Colonic mucosa (tissue), 4 donors: ENCODE data around the gene ZNRF2. TPM values are rescaled to one million over a fixed set of nuclear protein-coding genes. Genes with fewer than 3 reads are reported as not detected.

Experiments used
- DNase-seq: peaks from one replicate; pipeline ENCODE4 v3.0.0-alpha.2; 2020
- H3K27ac ChIP-seq: fragments of 200-600 bp; one replicate; pipeline ENCODE4 v1.8.0; 2021
- H3K27me3 ChIP-seq: fragments of 200-600 bp; one replicate; pipeline ENCODE4 v1.8.0; 2021
- H3K36me3 ChIP-seq: fragments of 200-600 bp; one replicate; pipeline ENCODE4 v1.8.0; 2021
- H3K4me1 ChIP-seq: fragments of 200-600 bp; one replicate; pipeline ENCODE4 v1.8.0; 2021; ENCODE audit warnings: mild to moderate bottlenecking
- H3K4me3 ChIP-seq: fragments of 200-600 bp; one replicate; pipeline ENCODE4 v1.8.0; 2021
- H3K9ac ChIP-seq, 2 donors: one replicate each; pipeline ENCODE4 v1.7.0; 2013; ENCODE audit warnings: control low read depth in 2 of 2, low read depth in 2 of 2, low read length in 2 of 2
- H3K9me3 ChIP-seq: fragments of 200-600 bp; one replicate; pipeline ENCODE4 v1.8.0; 2021
- CTCF ChIP-seq: fragments of 200-600 bp; IDR thresholded peaks from one replicate; pipeline ENCODE4 v1.8.0; 2022; ENCODE audit warnings: antibody characterized with exemption, mild to moderate bottlenecking
- intact Hi-C: fragments of 100-400 bp; cut with DNase I; formaldehyde crosslinking; loops from one replicate; pipeline ENCODE4 v1.14.1; 2022
- total RNA-seq, 2 donors: library from RNA; stranded (reverse); fragmentation: NEBNext Ultra II Directional in 1 of 2; extraction: Animal tissue kit (Norgen Biotek cat#: 25700) in 1 of 2; gene quantifications; one replicate each; pipeline ENCODE4 v1.2.1, GENCODE V29; 2021
- donor health status: healthy.
- donor health status: DM: no; HTN: no; CAD: no.
- donor health status: DM: no; HTN: no; CAD: no.

Gene ZNRF2
- total RNA-seq, 2 donors from 2014 or later = 42.4 to 45.9 TPM

- Histone ChIP-seq H3K27me3 (no peaks in the 10 kb centered on the region), H3K36me3 (no peaks in the 10 kb centered on the region), H3K27ac (no peak overlapping the region), H3K4me3 (no peak overlapping the region), H3K4me1 (peaks cover 14% of the 10 kb centered on the region), H3K9ac (no peak overlapping the region), H3K9me3 (no peaks in the 10 kb centered on the region)
- no peak for TF ChIP-seq CTCF
- intact Hi-C loops = no loop called here
- DNase-seq = no peak
Measured at GRCh38 chr7:30249986-30250774, 34.2 kb upstream of the ZNRF2 start.

DNA sequence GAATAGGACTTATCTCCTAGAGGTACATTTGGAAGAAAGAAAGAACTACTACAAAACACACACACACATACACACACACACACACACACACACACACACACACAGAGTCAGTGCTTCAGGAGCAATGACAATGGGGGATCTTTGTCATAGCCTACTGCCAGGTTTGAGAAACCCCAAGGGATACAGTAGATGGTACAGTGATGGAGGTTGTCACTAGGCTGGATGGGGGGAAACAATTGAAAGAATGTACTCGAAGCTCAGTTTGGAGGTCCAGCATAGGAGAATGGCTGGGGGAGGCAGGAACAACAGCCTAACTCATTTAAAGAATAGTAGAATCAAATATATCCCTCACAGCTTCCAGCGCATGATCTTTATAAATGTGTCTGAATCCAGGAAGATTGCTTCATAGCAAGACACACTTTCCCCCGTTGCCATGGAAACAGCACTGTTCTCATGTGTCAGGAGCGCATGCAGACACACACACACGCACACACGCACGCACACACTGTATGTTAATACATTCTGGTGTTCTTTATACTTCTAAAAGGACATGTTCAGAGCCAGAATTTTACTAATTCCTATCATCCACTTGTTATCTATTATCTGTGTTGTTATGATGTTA is 32.6 kb upstream of the ZNRF2 start:
- DNase-seq = no peak
- intact Hi-C loops = no loop called here
- H3K36me3 ChIP-seq = no peaks in the 10 kb centered on the region
- H3K27me3 ChIP-seq = no peaks in the 10 kb centered on the region
- no peaks in the 10 kb centered on the region for H3K9me3 ChIP-seq
- H3K4me1 ChIP-seq = peaks cover 14% of the 10 kb centered on the region
- no peak overlapping the region for H3K9ac ChIP-seq
- no peak for TF ChIP-seq CTCF
- H3K27ac ChIP-seq = no peak overlapping the region
- H3K4me3 ChIP-seq = no peak overlapping the region

DNA sequence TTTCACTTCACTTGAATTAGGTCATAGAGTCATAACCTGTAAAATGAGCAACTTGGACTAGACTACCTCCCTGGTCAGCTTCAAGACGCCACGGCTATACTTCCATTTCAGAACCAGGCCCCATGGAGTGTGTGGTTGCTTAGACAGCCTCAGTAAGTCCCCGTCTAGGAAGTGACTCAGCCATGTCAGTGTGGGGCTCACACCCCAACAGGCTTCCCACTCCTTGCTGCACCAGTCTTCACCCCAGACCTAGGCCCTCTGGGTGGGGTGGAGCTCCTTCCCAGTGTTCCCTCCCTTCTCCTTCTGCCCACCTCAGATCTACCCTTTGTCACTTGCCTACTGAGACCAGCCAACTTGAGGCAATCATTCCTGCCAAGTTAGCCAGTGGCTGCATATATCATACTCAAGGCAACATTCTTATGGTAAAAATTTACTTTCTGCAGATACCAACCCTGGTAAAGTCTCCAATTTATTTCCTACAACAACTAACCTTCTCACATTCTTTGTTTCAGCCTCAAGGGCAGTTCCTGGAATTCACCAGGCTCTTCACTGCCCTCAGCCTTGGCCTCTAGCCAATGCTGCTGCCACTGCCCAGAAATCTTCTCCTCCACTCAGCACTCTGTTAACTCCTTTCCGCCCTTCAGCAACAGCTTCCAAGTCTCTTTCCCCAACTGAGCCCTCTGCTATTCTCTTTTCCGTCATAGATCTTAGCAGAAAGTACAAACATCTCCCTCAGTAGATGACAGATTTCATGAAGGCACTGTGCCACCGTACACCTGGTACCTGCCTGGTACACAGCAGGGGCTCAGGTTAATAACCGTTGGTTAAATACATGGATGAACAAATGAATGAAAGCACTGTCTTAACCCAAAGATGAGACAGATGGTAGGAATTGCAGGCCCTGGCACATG is 31.3 kb upstream of the ZNRF2 start:
- TF ChIP-seq CTCF = no peak

DNA sequence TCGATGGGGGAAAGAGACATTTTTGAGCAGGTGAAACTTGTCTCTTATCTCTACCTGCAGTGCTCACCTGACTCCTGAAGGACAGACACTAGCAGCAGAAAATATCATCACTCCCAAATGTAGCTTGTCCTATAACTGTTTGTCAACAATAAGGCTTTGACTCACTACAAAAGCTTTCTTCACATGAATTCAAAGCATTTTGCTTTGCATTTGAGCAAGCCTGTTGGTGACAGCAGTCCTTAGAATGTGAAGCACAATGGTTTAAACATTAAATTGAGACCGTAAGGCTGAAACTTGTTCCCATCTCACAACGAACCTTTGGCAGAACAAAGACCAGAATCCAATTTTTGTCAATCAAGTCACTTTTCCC is 30.6 kb upstream of the ZNRF2 start:
- Histone ChIP-seq H3K4me3 (no peak overlapping the region), H3K27me3 (no peaks in the 10 kb centered on the region), H3K9ac (no peak overlapping the region), H3K27ac (peak overlapping the region; percentile 62), H3K36me3 (no peaks in the 10 kb centered on the region), H3K9me3 (no peaks in the 10 kb centered on the region), H3K4me1 (peaks cover 14% of the 10 kb centered on the region)
- intact Hi-C loops = no loop called here
- no peak for DNase-seq
- no peak for TF ChIP-seq CTCF

More for the DNA sequence above, 31.3 kb upstream of the ZNRF2 start:
- DNase-seq = peak; percentile 71
- Histone ChIP-seq H3K4me3 (no peak overlapping the region), H3K4me1 (peaks cover 14% of the 10 kb centered on the region), H3K9ac (no peak overlapping the region), H3K27me3 (no peaks in the 10 kb centered on the region), H3K36me3 (no peaks in the 10 kb centered on the region), H3K27ac (peak overlapping the region; percentile 48), H3K9me3 (no peaks in the 10 kb centered on the region)
- intact Hi-C loops = no loop called here

GRCh38 chr7:30254248-30254647 is 30.1 kb upstream of the ZNRF2 start:
- H3K4me1 ChIP-seq = peaks cover 14% of the 10 kb centered on the region
- H3K9me3 ChIP-seq = no peaks in the 10 kb centered on the region
- H3K36me3 ChIP-seq = no peaks in the 10 kb centered on the region
- no peak overlapping the region for H3K9ac ChIP-seq
- intact Hi-C loops = no loop called here
- TF ChIP-seq CTCF = no peak
- DNase-seq = no peak
- peak overlapping the region; percentile 62 for H3K27ac ChIP-seq
- no peaks in the 10 kb centered on the region for H3K27me3 ChIP-seq
- H3K4me3 ChIP-seq = no peak overlapping the region
